ENCODE data around the gene STT3B. TPM values are rescaled to one million over a fixed set of nuclear protein-coding genes. Genes with fewer than 3 reads are reported as not detected.

The STT3B gene
- total RNA-seq, 2 donors from 2014 or later = 106 to 132 TPM

GRCh38 chr3:31536497-31536896, 3.8 kb downstream of the STT3B start:
- no peak overlapping the region for H3K4me3 ChIP-seq
- H3K4me1 ChIP-seq (replicated peaks) = peaks cover 6% of the 10 kb centered on the region
- DNase-seq (ENCODE audit: low spot score) = no peak
- no peak overlapping the region for H3K27ac ChIP-seq
- H3K9me3 ChIP-seq = no peaks in the 10 kb centered on the region
- TF ChIP-seq CTCF (IDR thresholded peaks at IDR 0.05) = no peak
- TF ChIP-seq POLR2A (IDR thresholded peaks at IDR 0.05) = no peak
- TF ChIP-seq POLR2AphosphoS5 (IDR thresholded peaks at IDR 0.05) = no peak
- H3K27me3 ChIP-seq (replicated peaks; ENCODE audit: insufficient read depth) = no peaks in the 10 kb centered on the region
- no peaks in the 10 kb centered on the region for H3K36me3 ChIP-seq
- intact Hi-C loops (cut with DNase I) = loop anchor here (10.0 kb wide), 3 partner anchors 228 to 608 kb away; no protein-coding TSS in a partner anchor
- 16% methylated on average over 2 of the region's 2 CpGs for WGBS

- Histone ChIP-seq H3K36me3 (no peaks in the 10 kb centered on the region), H3K9me3 (no peaks in the 10 kb centered on the region), H3K27ac (no peak overlapping the region), H3K27me3 (replicated peaks; ENCODE audit: insufficient read depth) (no peaks in the 10 kb centered on the region), H3K4me3 (no peak overlapping the region), H3K4me1 (replicated peaks) (peaks cover 6% of the 10 kb centered on the region)
- intact Hi-C loops (cut with DNase I) = loop anchor here (10.0 kb wide), 3 partner anchors 226 to 606 kb away; no protein-coding TSS in a partner anchor
- no peak for DNase-seq (ENCODE audit: low spot score)
- no peak for TF ChIP-seq POLR2A (IDR thresholded peaks at IDR 0.05)
- no peak for TF ChIP-seq POLR2AphosphoS5 (IDR thresholded peaks at IDR 0.05)
- no peak for TF ChIP-seq CTCF (IDR thresholded peaks at IDR 0.05)
- WGBS = 71% methylated on average over 2 of the region's 2 CpGs
Observed at GRCh38 chr3:31538801-31539200, 6.1 kb downstream of the STT3B start.

- no peaks in the 10 kb centered on the region for H3K9me3 ChIP-seq
Observed at GRCh38 chr3:31539275-31539674, 6.5 kb downstream of the STT3B start.

GRCh38 chr3:31541089-31541488, 8.4 kb downstream of the STT3B start:
- H3K9me3 ChIP-seq = no peaks in the 10 kb centered on the region
- no peak overlapping the region for H3K4me3 ChIP-seq
- WGBS = 74% methylated on average over 2 of the region's 2 CpGs
- intact Hi-C loops (cut with DNase I) = no loop called here
- TF ChIP-seq POLR2AphosphoS5 (IDR thresholded peaks at IDR 0.05) (no peak), CTCF (IDR thresholded peaks at IDR 0.05) (no peak), POLR2A (IDR thresholded peaks at IDR 0.05) (no peak)
- H3K4me1 ChIP-seq (replicated peaks) = peaks cover 3% of the 10 kb centered on the region
- DNase-seq (ENCODE audit: low spot score) = no peak
- H3K27me3 ChIP-seq (replicated peaks; ENCODE audit: insufficient read depth) = no peaks in the 10 kb centered on the region
- H3K27ac ChIP-seq = no peak overlapping the region
- no peaks in the 10 kb centered on the region for H3K36me3 ChIP-seq

More at GRCh38 chr3:31539275-31539674, 6.5 kb downstream of the STT3B start:
- intact Hi-C loops (cut with DNase I) = loop anchor here (10.0 kb wide), 3 partner anchors 226 to 606 kb away; no protein-coding TSS in a partner anchor
- TF ChIP-seq POLR2A (IDR thresholded peaks at IDR 0.05) (no peak), CTCF (IDR thresholded peaks at IDR 0.05) (no peak), POLR2AphosphoS5 (IDR thresholded peaks at IDR 0.05) (no peak)
- Histone ChIP-seq H3K27ac (no peak overlapping the region), H3K4me3 (no peak overlapping the region), H3K27me3 (replicated peaks; ENCODE audit: insufficient read depth) (no peaks in the 10 kb centered on the region), H3K4me1 (replicated peaks) (peaks cover 6% of the 10 kb centered on the region), H3K36me3 (no peaks in the 10 kb centered on the region)
- 55% methylated on average over 1 of the region's 1 CpG for WGBS
- DNase-seq (ENCODE audit: low spot score) = no peak

GRCh38 chr3:31542246-31542645, 9.5 kb downstream of the STT3B start:
- intact Hi-C loops (cut with DNase I) = no loop called here
- WGBS = 94% methylated on average over 1 of the region's 1 CpG
- TF ChIP-seq POLR2AphosphoS5 (IDR thresholded peaks at IDR 0.05) = no peak
- TF ChIP-seq CTCF (IDR thresholded peaks at IDR 0.05) = no peak
- TF ChIP-seq POLR2A (IDR thresholded peaks at IDR 0.05) = no peak
- H3K4me1 ChIP-seq (replicated peaks) = no peaks in the 10 kb centered on the region
- no peaks in the 10 kb centered on the region for H3K9me3 ChIP-seq
- DNase-seq (ENCODE audit: low spot score) = no peak
- no peaks in the 10 kb centered on the region for H3K36me3 ChIP-seq
- H3K4me3 ChIP-seq = no peak overlapping the region
- no peak overlapping the region for H3K27ac ChIP-seq
- H3K27me3 ChIP-seq (replicated peaks; ENCODE audit: insufficient read depth) = no peaks in the 10 kb centered on the region
